Prostate gland (tissue), 2 donors: ENCODE results near the gene MTERF2.

Experiments used
- POLR2A ChIP-seq: fragments of 450-650 bp; IDR thresholded peaks from one replicate; pipeline ENCODE4 v1.6.1; 2016; ENCODE audit warnings: antibody characterized with exemption, mild to moderate bottlenecking
- POLR2AphosphoS5 ChIP-seq: sonication (generic); formaldehyde crosslinking; IDR thresholded peaks from one replicate; pipeline ENCODE4 v1.6.1; 2017; ENCODE audit warnings: antibody characterized with exemption
- TF ChIP-seq, protein P1 (sequence below), 4 experiments: fragments of 200-600 bp in 2 of 4; fragments of 450-650 bp in 2 of 4; sonication (generic) in 2 of 4; IDR thresholded peaks; 1 replicate in 3 of 4; 2 replicates in 1 of 4; pipeline ENCODE4 v1.5.1; 2016 to 2019; ENCODE audit warnings: antibody characterized with exemption in 4 of 4, mild to moderate bottlenecking in 2 of 4, moderate library complexity in 2 of 4

DNA sequence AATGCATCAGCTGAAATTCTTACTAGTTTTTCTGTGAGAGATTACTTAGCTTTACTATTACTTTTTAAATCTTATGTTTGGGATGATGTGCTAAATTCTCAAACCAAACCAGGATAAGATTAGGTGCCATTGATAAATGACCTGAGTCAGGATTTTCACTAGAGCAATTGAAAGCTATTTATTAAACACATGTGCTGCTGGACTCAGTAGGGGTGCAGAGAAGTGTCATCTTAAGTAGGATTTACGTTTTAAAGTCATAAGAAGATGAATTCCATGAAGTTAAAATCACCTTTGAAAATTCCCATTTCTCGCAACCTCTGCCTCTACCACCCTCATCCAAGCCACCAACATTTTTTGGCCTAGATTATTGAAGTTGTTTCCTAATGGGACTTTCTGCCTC lies 22.4 kb downstream of the MTERF2 start:
- TF ChIP-seq, protein P1, sequence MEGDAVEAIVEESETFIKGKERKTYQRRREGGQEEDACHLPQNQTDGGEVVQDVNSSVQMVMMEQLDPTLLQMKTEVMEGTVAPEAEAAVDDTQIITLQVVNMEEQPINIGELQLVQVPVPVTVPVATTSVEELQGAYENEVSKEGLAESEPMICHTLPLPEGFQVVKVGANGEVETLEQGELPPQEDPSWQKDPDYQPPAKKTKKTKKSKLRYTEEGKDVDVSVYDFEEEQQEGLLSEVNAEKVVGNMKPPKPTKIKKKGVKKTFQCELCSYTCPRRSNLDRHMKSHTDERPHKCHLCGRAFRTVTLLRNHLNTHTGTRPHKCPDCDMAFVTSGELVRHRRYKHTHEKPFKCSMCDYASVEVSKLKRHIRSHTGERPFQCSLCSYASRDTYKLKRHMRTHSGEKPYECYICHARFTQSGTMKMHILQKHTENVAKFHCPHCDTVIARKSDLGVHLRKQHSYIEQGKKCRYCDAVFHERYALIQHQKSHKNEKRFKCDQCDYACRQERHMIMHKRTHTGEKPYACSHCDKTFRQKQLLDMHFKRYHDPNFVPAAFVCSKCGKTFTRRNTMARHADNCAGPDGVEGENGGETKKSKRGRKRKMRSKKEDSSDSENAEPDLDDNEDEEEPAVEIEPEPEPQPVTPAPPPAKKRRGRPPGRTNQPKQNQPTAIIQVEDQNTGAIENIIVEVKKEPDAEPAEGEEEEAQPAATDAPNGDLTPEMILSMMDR (IDR thresholded peaks at IDR 0.05) = no peak
- TF ChIP-seq POLR2AphosphoS5 (no peak), POLR2A (no peak)
